ENCODE results near the gene NKIRAS2.

GRCh38 chr17:42016941-42017865 is 2.7 kb upstream of the NKIRAS2 start, which contains the start of gene DNAJC7:
- TF ChIP-seq CTCF (IDR thresholded peaks at IDR 0.05), result no peak
- TF ChIP-seq SIN3A (IDR thresholded peaks at IDR 0.05; ENCODE audit: borderline replicate concordance, insufficient read depth, low read depth, low read length), result peak; percentile 40; the same call in 1 of the 2 replicates
- TF ChIP-seq POLR2AphosphoS5 (IDR thresholded peaks at IDR 0.05; ENCODE audit: low read depth, low read length), result peak; percentile 46
